GM19239 (cell line): Measurements from ENCODE around the gene CHMP6.

ENCODE experiments used
- DNase-seq: peaks from one replicate; pipeline ENCODE4 v3.0.0; 2011; ENCODE audit warnings: low spot score; ENCODE audit not compliant: insufficient read length
- FAIRE-seq: peaks from 2 replicates; lab custom pipeline; 2011; peaks lifted over from hg19 to GRCh38; lab: Jason Lieb, UNC

CHMP6 gene

GRCh38 chr17:80991645-80992076 lies at the start of gene CHMP6:
Gene CHMP6 (plus strand): TSS chr17:80991841. CDS start chr17:80991919, 78 bp downstream.
- FAIRE-seq (no peak), DNase-seq (peak; percentile 93)

DNA sequence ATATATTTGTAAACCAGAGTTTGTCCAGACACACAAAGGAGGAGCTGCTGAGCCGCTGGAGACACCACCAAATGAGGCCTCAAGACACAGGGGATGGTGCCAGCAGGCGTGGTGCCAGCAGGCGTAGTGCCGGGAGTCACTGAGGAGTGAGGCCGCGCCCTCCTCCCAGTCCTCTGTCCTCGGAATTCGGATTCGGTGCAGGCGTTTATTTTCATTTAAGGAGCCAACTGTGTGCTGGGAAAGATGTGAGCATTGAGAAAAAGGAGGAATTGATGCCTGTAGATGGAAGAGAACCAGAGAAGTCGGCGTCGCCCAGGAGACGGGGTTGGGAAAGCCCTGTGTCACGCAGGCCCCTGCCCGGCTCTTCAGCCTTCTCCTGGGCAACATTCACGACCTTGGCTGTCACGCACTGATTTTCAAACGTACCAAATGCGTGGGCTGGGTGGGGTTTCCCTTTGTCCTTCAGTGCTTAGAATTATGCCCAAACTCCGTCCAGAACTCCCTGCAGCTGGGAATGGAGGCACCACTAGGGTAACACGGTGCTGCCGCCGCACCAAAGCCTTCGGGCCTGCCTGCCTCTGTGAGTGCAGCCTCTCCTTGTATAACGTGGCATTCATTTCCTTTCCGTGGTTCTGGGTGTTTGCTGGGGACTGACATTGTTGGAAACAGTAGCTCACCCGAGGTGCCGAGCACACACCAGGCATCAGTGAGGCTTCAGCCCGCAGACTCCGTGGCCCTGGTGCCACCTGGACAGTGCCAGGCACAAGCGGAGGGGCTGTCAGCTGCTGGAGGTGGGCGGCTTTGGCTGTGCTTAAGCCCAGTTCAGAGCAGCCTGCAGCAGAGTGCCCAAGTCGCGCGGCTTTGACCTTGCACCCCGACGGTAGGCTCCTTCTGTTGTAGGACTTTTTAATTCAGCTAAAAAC lies 49.0 kb upstream of the CHMP6 start:
- FAIRE-seq (no peak), DNase-seq (no peak)

- DNase-seq (no peak), FAIRE-seq (no peak)
Measured at GRCh38 chr17:80943346-80944145, 48.1 kb upstream of the CHMP6 start.

- no peak for DNase-seq
- FAIRE-seq = no peak
Measured at GRCh38 chr17:80944326-80944725, 47.3 kb upstream of the CHMP6 start.

DNA sequence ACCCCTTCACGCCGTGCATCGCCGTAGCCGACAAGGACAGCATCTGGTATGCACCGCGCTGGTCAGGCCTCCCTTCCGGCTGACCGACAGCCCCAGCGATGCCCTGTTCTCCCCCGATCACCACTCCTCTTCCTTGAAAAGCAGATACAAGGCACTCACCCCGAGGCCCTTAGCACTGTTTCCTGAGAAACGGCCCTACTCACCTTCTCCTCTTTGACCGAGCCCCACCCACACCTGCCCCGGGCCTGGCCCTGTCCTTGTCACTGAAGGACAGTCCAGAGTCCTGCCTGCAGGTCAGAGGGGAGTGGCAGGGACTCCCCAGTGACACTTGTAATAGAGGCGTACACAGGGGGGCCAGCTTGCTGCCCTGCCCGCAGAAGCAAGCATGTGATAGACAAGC lies 45.9 kb upstream of the CHMP6 start:
- no peak for FAIRE-seq

DNA sequence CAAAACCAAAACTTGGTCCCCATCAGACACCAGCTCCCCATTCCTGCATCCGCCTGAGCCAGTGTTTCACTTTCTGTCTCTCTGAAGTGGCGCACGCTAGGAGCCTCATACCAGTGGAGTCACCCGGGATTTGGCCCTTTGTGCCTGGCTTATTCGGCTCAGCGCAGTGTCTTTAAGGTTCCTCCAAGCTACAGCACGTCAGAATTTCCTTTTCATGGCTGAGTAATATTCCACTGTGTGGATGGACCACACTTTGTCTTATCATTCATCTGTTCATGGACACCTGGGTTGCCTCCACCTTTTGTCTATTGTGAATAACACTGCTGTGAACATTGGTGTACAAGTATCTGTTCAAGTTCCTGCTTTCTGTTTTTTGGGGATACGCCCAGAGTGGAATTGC lies 45.2 kb upstream of the CHMP6 start:
- FAIRE-seq (no peak), DNase-seq (no peak)

More for the DNA sequence above, 45.9 kb upstream of the CHMP6 start:
- no peak for DNase-seq

DNA sequence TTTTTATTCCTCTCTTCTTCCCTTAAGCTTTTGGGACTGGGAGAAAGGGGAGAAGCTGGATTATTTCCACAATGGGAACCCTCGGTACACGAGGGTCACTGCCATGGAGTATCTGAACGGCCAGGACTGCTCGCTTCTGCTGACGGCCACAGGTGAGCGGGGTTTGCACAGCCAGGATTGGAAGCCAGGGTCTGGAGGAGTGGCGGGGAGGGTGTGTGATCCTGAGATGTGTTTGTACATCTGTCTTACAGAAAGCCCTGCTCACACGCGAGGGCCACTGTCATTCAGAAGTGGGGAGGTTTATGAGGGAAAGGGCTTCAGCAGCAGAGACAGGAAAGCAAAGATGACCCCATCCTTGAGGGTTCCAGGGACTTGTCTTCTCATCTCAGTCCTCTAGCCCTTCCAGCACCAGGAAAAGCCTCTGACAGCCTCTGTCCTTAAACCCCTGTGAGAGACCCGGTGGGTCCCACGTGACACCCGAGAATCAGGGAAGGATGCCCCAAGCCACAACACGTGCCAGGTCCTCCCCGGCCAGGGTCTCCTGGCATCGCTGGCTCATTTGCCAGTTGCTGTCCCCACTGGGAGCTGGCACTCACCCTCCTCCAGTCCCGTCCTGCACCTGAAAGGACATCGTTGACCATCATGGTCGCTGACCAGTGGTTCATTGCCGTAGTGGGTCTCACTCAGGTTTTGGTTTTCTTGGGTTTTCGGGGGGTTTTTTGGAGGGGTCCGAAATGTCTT lies 44.3 kb upstream of the CHMP6 start:
- FAIRE-seq = no peak
- DNase-seq = no peak

DNA sequence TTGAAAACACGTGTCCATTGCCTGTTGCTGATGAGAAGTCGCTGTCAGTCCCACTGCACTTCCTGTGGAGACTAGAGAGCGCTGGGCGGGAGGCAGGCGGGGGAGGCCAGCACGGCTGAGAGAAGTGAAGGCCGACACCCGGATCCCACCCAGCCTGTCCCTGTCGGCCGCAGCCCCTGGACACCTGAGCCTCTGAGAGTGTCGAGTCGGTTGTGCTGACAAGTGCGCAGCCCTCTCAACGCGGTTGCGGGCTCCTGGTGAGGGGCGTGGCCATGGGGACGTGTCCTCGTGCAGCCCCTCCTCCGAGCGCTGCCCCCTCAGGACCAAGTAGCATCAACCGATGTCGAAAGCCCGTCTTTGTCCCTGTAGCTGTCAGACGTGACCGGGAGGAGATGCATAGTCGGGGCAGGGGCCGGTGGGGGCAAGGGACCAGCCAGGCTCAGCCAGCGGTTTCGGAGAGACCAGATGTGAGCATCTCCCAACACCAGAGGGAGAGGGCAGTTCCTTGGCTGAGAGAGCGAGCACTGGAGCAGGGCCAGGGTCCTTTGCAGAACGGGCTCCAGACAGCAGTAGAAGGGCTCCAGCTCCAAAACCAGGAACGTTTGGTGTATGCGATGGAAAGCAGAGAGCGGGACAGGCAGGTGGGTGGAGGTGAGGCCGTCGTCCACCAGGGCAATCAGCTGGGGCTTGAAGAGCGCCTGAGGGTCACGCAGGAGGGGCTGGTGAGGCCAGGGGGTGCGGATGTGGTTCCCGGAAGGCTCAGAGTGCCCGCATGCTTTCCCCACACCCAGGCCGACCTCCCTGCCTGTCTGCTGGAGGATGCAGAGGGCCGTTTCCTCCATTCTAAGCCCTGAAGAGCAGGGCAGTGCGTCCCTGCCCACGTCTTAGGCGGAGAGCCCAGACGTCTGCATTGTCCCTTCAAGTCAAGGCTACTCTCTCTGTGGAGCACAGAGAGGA lies 43.3 kb upstream of the CHMP6 start:
- FAIRE-seq (no peak), DNase-seq (no peak)

DNA sequence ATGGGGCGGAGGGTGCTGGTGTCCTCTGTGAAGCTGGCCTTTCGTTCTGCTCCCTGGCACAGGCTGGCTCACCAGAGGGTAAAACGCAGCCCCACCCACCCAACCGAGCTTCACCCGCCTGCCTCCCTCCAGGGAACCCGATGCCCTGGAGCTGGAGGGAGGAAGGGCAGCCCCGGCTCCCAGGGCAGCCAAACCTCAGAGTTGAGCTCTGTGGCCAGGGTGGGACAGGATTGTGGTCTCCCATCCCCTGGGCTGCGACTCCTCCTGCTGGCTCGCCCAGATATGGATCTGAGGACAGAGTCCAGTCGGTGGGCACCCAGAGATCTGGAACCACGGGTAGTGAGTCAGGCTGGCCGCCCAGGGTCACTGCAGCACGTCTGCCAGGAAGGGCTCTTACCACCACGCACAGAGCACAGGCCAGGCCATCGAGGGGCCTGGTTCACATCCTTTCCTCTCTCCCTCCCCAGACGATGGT lies 42.6 kb upstream of the CHMP6 start:
- FAIRE-seq = no peak
- DNase-seq = no peak

- FAIRE-seq (no peak), DNase-seq (no peak)
Measured at GRCh38 chr17:80949451-80950421, 41.9 kb upstream of the CHMP6 start.

DNA sequence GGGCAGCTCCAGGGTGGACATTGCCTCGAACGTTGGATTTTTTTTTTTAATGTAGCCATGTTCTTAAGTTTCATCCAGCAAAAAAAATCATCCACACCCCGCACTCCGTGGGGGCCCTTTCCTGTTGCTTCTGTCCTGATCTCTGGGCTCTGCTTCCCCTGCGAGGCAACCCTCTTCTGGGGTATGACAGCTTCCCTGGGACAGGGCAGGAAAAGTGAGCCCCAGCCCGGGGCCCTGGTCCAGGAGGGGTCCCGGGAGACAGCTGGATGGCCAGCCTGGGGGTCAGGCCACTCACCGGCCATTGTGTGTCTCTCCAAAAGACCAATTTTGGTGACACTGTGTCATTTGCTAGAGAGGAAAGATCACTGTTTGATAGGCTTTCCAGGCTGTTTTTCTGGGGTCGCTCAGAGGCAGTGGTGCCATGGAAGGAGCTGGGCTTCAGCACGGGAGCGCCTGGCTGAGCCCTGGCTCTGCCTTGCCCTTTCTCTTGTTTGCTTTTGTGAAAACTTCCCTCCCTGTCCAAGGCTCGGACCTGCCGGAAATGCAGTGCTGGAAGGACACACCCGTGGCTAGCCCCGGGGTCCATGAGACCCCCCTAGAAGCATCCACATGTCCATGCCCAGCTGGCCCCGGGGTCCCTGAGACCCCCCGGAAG lies 41.0 kb upstream of the CHMP6 start:
- FAIRE-seq = no peak

GRCh38 chr17:80951121-80952090 lies 40.2 kb upstream of the CHMP6 start:
- FAIRE-seq = no peak
- DNase-seq = no peak

More for the DNA sequence above, 41.0 kb upstream of the CHMP6 start:
- no peak for DNase-seq

DNA sequence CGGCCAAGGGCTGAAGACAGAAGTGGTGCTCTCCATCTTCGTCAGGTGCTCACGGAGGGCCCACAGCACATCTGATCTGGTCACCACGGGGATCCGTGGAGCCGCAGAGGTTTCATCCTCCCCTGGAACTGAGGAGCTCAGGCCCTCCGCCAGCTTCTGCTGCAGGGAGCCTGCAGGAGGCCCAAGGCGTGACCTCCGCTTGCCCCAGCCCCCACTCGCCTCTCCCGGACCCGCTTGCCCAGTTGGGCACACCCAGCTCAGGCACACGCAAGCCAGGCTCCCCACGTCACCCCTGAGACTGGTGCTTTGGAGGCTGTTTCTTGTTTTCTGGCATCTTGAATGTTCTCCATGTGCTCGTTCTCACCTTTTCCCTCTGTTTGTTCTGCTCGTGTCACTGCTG lies 39.4 kb upstream of the CHMP6 start:
- FAIRE-seq (no peak), DNase-seq (no peak)

DNA sequence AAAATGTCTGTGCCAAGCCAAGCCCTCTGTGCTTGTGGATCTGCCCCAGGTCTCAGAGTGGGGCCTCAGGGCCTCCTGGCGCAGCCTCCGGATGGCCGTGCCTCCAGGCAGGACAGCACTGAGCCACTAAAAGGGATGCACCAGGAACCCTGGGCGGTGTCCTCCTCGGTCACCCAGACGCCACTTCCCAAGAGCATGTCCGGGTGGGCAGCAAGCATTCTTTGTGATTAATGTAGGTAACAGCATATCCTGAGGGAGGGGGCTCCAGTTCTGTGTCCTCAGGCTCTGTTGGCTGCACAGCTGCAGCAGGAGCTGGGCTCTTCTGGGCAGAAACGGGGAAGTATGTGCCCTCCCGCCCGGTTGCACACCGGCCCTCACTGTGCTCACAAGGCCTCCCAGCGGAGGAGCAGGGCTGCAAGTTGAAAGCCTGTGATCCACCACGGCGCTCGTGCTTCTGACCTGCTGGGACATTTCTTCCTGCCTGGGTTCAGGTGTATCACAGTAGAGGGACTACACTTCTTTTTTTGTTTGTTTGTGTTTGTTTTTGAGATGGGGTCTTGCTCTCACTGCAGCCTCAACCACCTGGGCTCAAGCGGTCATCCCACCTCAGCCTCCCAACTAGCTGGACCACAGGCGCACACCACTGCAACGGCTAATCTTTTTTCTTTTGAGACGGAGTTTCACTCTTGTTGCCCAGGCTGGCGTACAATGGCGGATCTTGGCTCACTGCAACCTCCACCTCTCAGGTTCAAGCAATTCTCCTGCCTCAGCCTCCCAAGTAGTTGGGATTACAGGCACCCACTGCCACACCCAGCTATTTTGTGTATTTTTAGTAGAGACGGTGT lies 37.9 kb upstream of the CHMP6 start:
- no peak for FAIRE-seq
- DNase-seq = no peak

- no peak for FAIRE-seq
- DNase-seq = no peak
Measured at GRCh38 chr17:80955078-80955477, 36.6 kb upstream of the CHMP6 start.
